GM23338 (cell line): ENCODE results near the gene SNX7.

ENCODE experiments used
- CREB1 ChIP-seq: fragments of 250-450 bp; sonication (Bioruptor Pico); IDR thresholded peaks from 2 replicates; pipeline ENCODE4 v1.5.0; 2020; ENCODE audit warnings: low read depth, mild to moderate bottlenecking, moderate library complexity
- CTCF ChIP-seq, 2 experiments: fragments of 200-600 bp in 1 of 2; sonication (generic) in 1 of 2; conservative IDR thresholded peaks; 2 replicates each; pipeline versions ENCODE4 v1.5.1 to v1.6.1; 2016 to 2017; ENCODE audit warnings: antibody characterized with exemption in 2 of 2, low read depth in 2 of 2, mild to moderate bottlenecking in 2 of 2, moderate library complexity in 1 of 2
- ETS1 ChIP-seq: IDR thresholded peaks from 2 replicates; pipeline ENCODE4 v1.6.1; 2016; ENCODE audit warnings: antibody characterized with exemption
- EZH2 ChIP-seq: fragments of 200-600 bp; sonication (generic); IDR thresholded peaks from one replicate; pipeline ENCODE4 v1.8.0; 2017; ENCODE audit warnings: antibody characterized with exemption, mild to moderate bottlenecking, low read depth; ENCODE audit not compliant: unreplicated experiment
- EZH2phosphoT487 ChIP-seq: fragments of 200-600 bp; sonication (generic); IDR thresholded peaks from one replicate; pipeline ENCODE4 v1.8.1; 2018; ENCODE audit warnings: antibody characterized with exemption; ENCODE audit not compliant: unreplicated experiment
- NANOG ChIP-seq: IDR thresholded peaks from 2 replicates; pipeline ENCODE4 v1.6.1; 2016; ENCODE audit warnings: antibody characterized with exemption, borderline replicate concordance
- POLR2AphosphoS5 ChIP-seq: IDR thresholded peaks from 2 replicates; pipeline ENCODE4 v1.6.1; 2016; ENCODE audit warnings: antibody characterized with exemption, low read depth
- REST ChIP-seq: IDR thresholded peaks from one replicate; pipeline ENCODE4 v1.6.1; 2018; ENCODE audit warnings: antibody characterized with exemption; ENCODE audit not compliant: unreplicated experiment
- STAT1 ChIP-seq: IDR thresholded peaks from one replicate; pipeline ENCODE4 v1.6.1; 2016; ENCODE audit warnings: antibody characterized with exemption; ENCODE audit not compliant: unreplicated experiment

GRCh38 chr1:98741164-98741563 is 79.6 kb downstream of the SNX7 start:
- no peak for TF ChIP-seq CTCF (conservative IDR thresholded peaks at IDR 0.05; ENCODE audit: low read depth in 2 of 2)
- TF ChIP-seq POLR2AphosphoS5: no peak
- no peak for TF ChIP-seq EZH2
- TF ChIP-seq REST: no peak
- TF ChIP-seq STAT1: no peak
- TF ChIP-seq EZH2phosphoT487: no peak
- no peak for TF ChIP-seq CREB1 (CRISPR knock-in tag)
- TF ChIP-seq NANOG: no peak
- TF ChIP-seq ETS1: no peak
